ENCODE data around the gene RERG.

- TF ChIP-seq CTCF (IDR thresholded peaks at IDR 0.05; ENCODE audit: insufficient read depth, low read length, poor library complexity, severe bottlenecking) (no peak), EZH2phosphoT487 (conservative IDR thresholded peaks at IDR 0.05; ENCODE audit: low read length) (no peak)
These were observed 25.0 kb downstream of the RERG start for GRCh38 chr12:15196221-15196620.

Data from SU-DHL-6 (cell line).